SK-N-MC (cell line): Measurements from ENCODE around the gene P3H1.

Source experiments
- EZH2 ChIP-seq: fragments of 200-600 bp; sonication (generic); IDR thresholded peaks from one replicate; pipeline ENCODE4 v1.6.1; 2017; ENCODE audit warnings: antibody characterized with exemption
- POLR2AphosphoS5 ChIP-seq: IDR thresholded peaks from 2 replicates; pipeline ENCODE4 v1.6.1; 2012; ENCODE audit warnings: mild to moderate bottlenecking, low read depth, low read length, borderline replicate concordance

DNA sequence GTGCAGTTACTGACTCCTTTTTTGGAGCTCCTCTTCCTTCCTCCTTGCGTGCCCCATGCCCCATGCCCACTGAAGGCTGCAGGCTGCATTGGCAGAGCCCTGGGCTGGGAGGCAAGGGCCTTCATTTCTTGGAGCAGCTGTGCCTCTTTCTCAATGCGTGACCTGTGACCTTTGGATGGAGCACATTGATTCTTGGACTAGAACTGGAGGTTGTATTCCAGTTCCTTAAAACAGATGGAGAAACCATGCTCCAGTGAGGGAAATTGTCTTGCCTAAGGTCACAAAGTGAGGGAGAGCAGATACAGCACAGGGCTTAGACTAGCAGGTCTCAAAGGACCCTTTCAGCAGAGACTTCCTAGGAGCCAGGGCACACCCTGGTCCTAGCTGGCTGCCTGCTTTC is 27.0 kb upstream of the P3H1 start:
- TF ChIP-seq POLR2AphosphoS5 (no peak), EZH2 (no peak)
